Esophagus muscularis mucosa (tissue), 4 donors: ENCODE measurements around the gene ZC3H12C. TPM values are rescaled to one million over a fixed set of nuclear protein-coding genes. Genes with fewer than 3 reads are reported as not detected.

ENCODE experiments used
- DNase-seq: peaks from one replicate; pipeline ENCODE4 v3.0.0-alpha.2; 2017; ENCODE audit errors: extremely low spot score
- H3K27ac ChIP-seq, 4 donors: fragments of 200-600 bp; sonication (generic); replicated peaks in 1 of 4; 1 replicate in 3 of 4; 2 replicates in 1 of 4; pipeline ENCODE4 v1.5.1; 2016 to 2019; ENCODE audit warnings: mild to moderate bottlenecking in 1 of 4
- H3K27me3 ChIP-seq, 4 donors: fragments of 200-600 bp; sonication (generic); one replicate each; pipeline versions ENCODE4 v1.5.1 to v1.6.0; 2016 to 2019
- H3K36me3 ChIP-seq, 4 donors: fragments of 200-600 bp; sonication (generic); one replicate each; pipeline ENCODE4 v1.5.1; 2016 to 2019
- H3K4me1 ChIP-seq, 4 donors: fragments of 200-600 bp; sonication (generic); one replicate each; pipeline ENCODE4 v1.5.1; 2016 to 2019
- H3K4me3 ChIP-seq, 4 donors: fragments of 200-600 bp; sonication (generic); 1 replicate in 2 of 4; 2 replicates in 2 of 4; pipeline ENCODE4 v1.5.1; 2016 to 2019; ENCODE audit warnings: mild to moderate bottlenecking in 4 of 4, moderate library complexity in 1 of 4
- H3K9me3 ChIP-seq, 4 donors: fragments of 200-600 bp; sonication (generic); 1 replicate in 3 of 4; 2 replicates in 1 of 4; pipeline ENCODE4 v1.5.1; 2016 to 2019
- CTCF ChIP-seq, 3 experiments: fragments of 200-600 bp in 2 of 3; fragments of 450-650 bp in 1 of 3; sonication (generic) in 2 of 3; IDR thresholded peaks; one replicate each; pipeline ENCODE4 v1.5.1; 2017 to 2019; ENCODE audit warnings: antibody characterized with exemption in 3 of 3, mild to moderate bottlenecking in 2 of 3, moderate library complexity in 1 of 3
- EP300 ChIP-seq: sonication (generic); formaldehyde crosslinking; IDR thresholded peaks from one replicate; pipeline ENCODE4 v1.6.1; 2017; ENCODE audit warnings: antibody characterized with exemption
- POLR2A ChIP-seq: fragments of 450-650 bp; IDR thresholded peaks from one replicate; pipeline ENCODE4 v1.6.1; 2017; ENCODE audit warnings: antibody characterized with exemption, moderate library complexity, mild to moderate bottlenecking, low read depth
- POLR2AphosphoS5 ChIP-seq, 2 donors: sonication (generic); formaldehyde crosslinking; IDR thresholded peaks; one replicate each; pipeline ENCODE4 v1.6.1; 2017; ENCODE audit warnings: antibody characterized with exemption in 2 of 2
- WGBS: methylation state at CpG from one replicate; pipeline ENCODE4 v1.1.5; 2018; 5-methylcytosine and 5-hydroxymethylcytosine counted together
- intact Hi-C: fragments of 100-400 bp; cut with DNase I; formaldehyde crosslinking; loops from one replicate; pipeline ENCODE4 v1.15.1; 2023
- total RNA-seq, 4 donors: library from RNA; depleted of rRNA; stranded (reverse); fragments of >200 nt; gene quantifications; one replicate each; pipeline versions ENCODE4 v1.1.0 to v1.2.1, GENCODE V29; 2016

The ZC3H12C gene
- total RNA-seq, 4 donors from 2014 or later = 21.9 to 33.6 (median 24.4) TPM

- Histone ChIP-seq H3K4me1 (no peaks in the 10 kb centered on the region), H3K27me3 (no peaks in the 10 kb centered on the region), H3K4me3 (no peak overlapping the region), H3K36me3 (no peaks in the 10 kb centered on the region), H3K9me3 (no peaks in the 10 kb centered on the region), H3K27ac (no peak overlapping the region)
- WGBS = 99% methylated on average over 5 of the region's 5 CpGs
- intact Hi-C loops = loop anchor here (5.0 kb wide), 1 partner anchor 249 kb away; no protein-coding TSS in a partner anchor
- peak; percentile 50 for DNase-seq
- TF ChIP-seq POLR2AphosphoS5 (IDR thresholded peaks at IDR 0.05) (no peak), POLR2A (no peak), EP300 (no peak), CTCF (IDR thresholded peaks at IDR 0.05) (no peak)
Measured at GRCh38 chr11:110196241-110196754, 103.1 kb downstream of the ZC3H12C start.

- H3K9me3 ChIP-seq = no peaks in the 10 kb centered on the region
- WGBS = 79% methylated on average over 9 of the region's 9 CpGs
- H3K27ac ChIP-seq = no peak overlapping the region
- H3K4me3 ChIP-seq = no peak overlapping the region
- H3K4me1 ChIP-seq = peaks cover 0 to 3% (median 0%) of the 10 kb centered on the region in 4 donors
- no peak for TF ChIP-seq CTCF (IDR thresholded peaks at IDR 0.05)
- TF ChIP-seq POLR2AphosphoS5 (IDR thresholded peaks at IDR 0.05) = no peak
- H3K27me3 ChIP-seq = no peaks in the 10 kb centered on the region
- peak; percentile 90 for DNase-seq
- H3K36me3 ChIP-seq = no peaks in the 10 kb centered on the region
- intact Hi-C loops = loop anchor here (5.0 kb wide), 1 partner anchor 250 kb away; no protein-coding TSS in a partner anchor
Measured at GRCh38 chr11:110196884-110197420, 103.8 kb downstream of the ZC3H12C start.

GRCh38 chr11:110198031-110198729 lies 105.0 kb downstream of the ZC3H12C start:
- Histone ChIP-seq H3K9me3 (no peaks in the 10 kb centered on the region), H3K36me3 (no peaks in the 10 kb centered on the region), H3K27me3 (no peaks in the 10 kb centered on the region), H3K27ac (no peak overlapping the region), H3K4me3 (no peak overlapping the region), H3K4me1 (peaks cover 0 to 3% (median 0%) of the 10 kb centered on the region in 4 donors)
- peak; percentile 82 for DNase-seq
- WGBS = 90% methylated on average over 9 of the region's 9 CpGs
- no peak for TF ChIP-seq CTCF (IDR thresholded peaks at IDR 0.05)
- no peak for TF ChIP-seq POLR2A
- TF ChIP-seq POLR2AphosphoS5 (IDR thresholded peaks at IDR 0.05) = no peak
- intact Hi-C loops = loop anchor here (5.0 kb wide), 1 partner anchor 251 kb away; no protein-coding TSS in a partner anchor

- intact Hi-C loops = loop anchor here (5.0 kb wide), 1 partner anchor 252 kb away; no protein-coding TSS in a partner anchor
- DNase-seq = peak; percentile 80
- Histone ChIP-seq H3K36me3 (no peaks in the 10 kb centered on the region), H3K4me1 (peaks cover 0 to 3% (median 0%) of the 10 kb centered on the region in 4 donors), H3K9me3 (no peaks in the 10 kb centered on the region), H3K4me3 (no peak overlapping the region), H3K27ac (no peak overlapping the region), H3K27me3 (no peaks in the 10 kb centered on the region)
- WGBS = 78% methylated on average over 4 of the region's 4 CpGs
- TF ChIP-seq POLR2AphosphoS5 (IDR thresholded peaks at IDR 0.05) (no peak), POLR2A (no peak), EP300 (no peak), CTCF (IDR thresholded peaks at IDR 0.05) (no peak)
Measured at GRCh38 chr11:110199184-110199981, 106.2 kb downstream of the ZC3H12C start.
